Endodermal cell (in vitro differentiated cells): ENCODE data around the gene CREB3. TPM values are rescaled to one million over a fixed set of nuclear protein-coding genes. Genes with fewer than 3 reads are reported as not detected.

ENCODE experiments used
- DNase-seq: peaks from one replicate; pipeline ENCODE4 v3.0.0-alpha.2; 2017
- H3K27ac ChIP-seq: 2 replicates; pipeline ENCODE4 v1.5.1; 2013; ENCODE audit warnings: mild to moderate bottlenecking, low read depth, low read length, moderate library complexity
- H3K27me3 ChIP-seq: 2 replicates; pipeline ENCODE4 v1.6.1; 2013; ENCODE audit warnings: mild to moderate bottlenecking, low read length, moderate library complexity; ENCODE audit not compliant: insufficient read depth, control insufficient read depth, poor library complexity, severe bottlenecking
- H3K36me3 ChIP-seq: 2 replicates; pipeline ENCODE4 v1.7.0; 2013; ENCODE audit warnings: mild to moderate bottlenecking, low read length, moderate library complexity; ENCODE audit not compliant: control insufficient read depth, insufficient read depth
- H3K4me1 ChIP-seq: one replicate; pipeline ENCODE4 v1.7.0; 2013; ENCODE audit warnings: low read length; ENCODE audit not compliant: control insufficient read depth, insufficient read depth
- H3K4me3 ChIP-seq: 2 replicates; pipeline ENCODE4 v1.5.1; 2013; ENCODE audit warnings: mild to moderate bottlenecking, low read length, moderate library complexity
- H3K9ac ChIP-seq: 2 replicates; pipeline ENCODE4 v1.6.1; 2013; ENCODE audit warnings: mild to moderate bottlenecking, low read length, moderate library complexity; ENCODE audit not compliant: poor library complexity, severe bottlenecking; ENCODE audit errors: extremely low read depth
- H3K9me3 ChIP-seq: 2 replicates; pipeline ENCODE4 v1.6.1; 2013; ENCODE audit warnings: mild to moderate bottlenecking, low read length, moderate library complexity; ENCODE audit not compliant: control insufficient read depth
- H3K27ac Mint-ChIP-seq: 2 replicates; pipeline ENCODE4 v1.8.0; 2020; ENCODE audit warnings: mixed read lengths
- H3K27me3 Mint-ChIP-seq: 2 replicates; pipeline ENCODE4 v1.8.0; 2021; ENCODE audit warnings: mild to moderate bottlenecking, mixed read lengths; ENCODE audit not compliant: insufficient read depth
- H3K36me3 Mint-ChIP-seq: 2 replicates; pipeline ENCODE4 v1.8.0; 2020; ENCODE audit warnings: low read depth, mixed read lengths
- H3K4me1 Mint-ChIP-seq: 2 replicates; pipeline ENCODE4 v1.8.0; 2020; ENCODE audit warnings: mixed read lengths
- H3K4me3 Mint-ChIP-seq: 2 replicates; pipeline ENCODE4 v1.8.0; 2020; ENCODE audit warnings: mild to moderate bottlenecking, moderate library complexity, mixed read lengths
- H3K9me3 Mint-ChIP-seq: 2 replicates; pipeline ENCODE4 v1.8.0; 2020; ENCODE audit warnings: mild to moderate bottlenecking, mixed read lengths
- WGBS, 2 experiments: methylation state at CpG; one replicate each; pipeline versions ENCODE4 v1.1.5 to v1.1.7; 2013; ENCODE audit warnings: missing lambda C conversion rate in 2 of 2, mixed read lengths in 1 of 2; ENCODE audit not compliant: insufficient coverage in 1 of 2, insufficient read length in 1 of 2; 5-methylcytosine and 5-hydroxymethylcytosine counted together
- total RNA-seq, 2 donors: library from RNA; stranded (reverse); fragmentation: NEBNext Ultra II Directional in 1 of 2; extraction: Animal tissue kit (Norgen Biotek cat#: 25700) in 1 of 2; gene quantifications; 2 replicates in 1 of 2; 3 replicates in 1 of 2; pipeline ENCODE4 v1.2.1, GENCODE V29; 2021
- TF ChIP-seq, protein P1 (sequence below): fragments of 200-600 bp; sonication (generic); conservative IDR thresholded peaks from 2 replicates; pipeline ENCODE4 v1.5.0; 2021; ENCODE audit warnings: antibody characterized with exemption, mild to moderate bottlenecking

CREB3 gene
- total RNA-seq, 2 donors from 2014 or later = 28.1 to 33.6 TPM

DNA sequence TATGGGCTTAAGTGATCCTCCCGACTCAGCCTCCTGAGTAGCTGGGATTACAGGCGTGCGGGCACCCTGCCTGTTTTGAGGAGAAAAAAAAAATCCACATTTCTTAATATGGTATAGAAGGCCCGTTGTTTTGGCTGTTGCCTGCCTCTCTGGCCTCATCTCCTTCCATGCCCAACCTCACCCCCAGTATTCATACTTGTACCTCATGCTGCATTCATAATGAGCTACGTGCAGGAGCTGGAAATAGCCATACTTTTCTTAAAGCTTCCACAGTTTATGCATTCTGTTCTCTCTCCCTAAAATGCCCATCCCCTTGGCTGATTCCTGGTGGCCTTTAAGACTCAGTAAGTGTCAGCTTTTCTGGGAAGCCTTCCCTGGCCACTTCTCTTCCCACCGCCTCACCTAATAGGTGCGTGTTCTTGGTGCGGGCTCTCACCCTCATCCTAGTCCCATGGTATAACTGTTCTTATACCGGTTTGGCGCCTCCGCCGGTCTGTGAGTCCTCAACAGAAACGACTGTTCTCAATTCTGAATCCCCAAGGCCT is 40.6 kb upstream of the CREB3 start:
- Histone ChIP-seq H3K4me1 (peaks cover 10% of the 10 kb centered on the region), H3K4me3 (peak overlapping the region; percentile 96), H3K27me3 (no peaks in the 10 kb centered on the region), H3K9ac (no peak overlapping the region), H3K27ac (no peak overlapping the region), H3K9me3 (no peaks in the 10 kb centered on the region), H3K36me3 (peaks cover 30% of the 10 kb centered on the region)
- H3K4me1 Mint-ChIP-seq = peaks cover 26% of the 10 kb centered on the region
- no peaks in the 10 kb centered on the region for H3K9me3 Mint-ChIP-seq
- peak overlapping the region; percentile 85 for H3K4me3 Mint-ChIP-seq
- H3K36me3 Mint-ChIP-seq = peaks cover 19% of the 10 kb centered on the region
- TF ChIP-seq, protein P1, sequence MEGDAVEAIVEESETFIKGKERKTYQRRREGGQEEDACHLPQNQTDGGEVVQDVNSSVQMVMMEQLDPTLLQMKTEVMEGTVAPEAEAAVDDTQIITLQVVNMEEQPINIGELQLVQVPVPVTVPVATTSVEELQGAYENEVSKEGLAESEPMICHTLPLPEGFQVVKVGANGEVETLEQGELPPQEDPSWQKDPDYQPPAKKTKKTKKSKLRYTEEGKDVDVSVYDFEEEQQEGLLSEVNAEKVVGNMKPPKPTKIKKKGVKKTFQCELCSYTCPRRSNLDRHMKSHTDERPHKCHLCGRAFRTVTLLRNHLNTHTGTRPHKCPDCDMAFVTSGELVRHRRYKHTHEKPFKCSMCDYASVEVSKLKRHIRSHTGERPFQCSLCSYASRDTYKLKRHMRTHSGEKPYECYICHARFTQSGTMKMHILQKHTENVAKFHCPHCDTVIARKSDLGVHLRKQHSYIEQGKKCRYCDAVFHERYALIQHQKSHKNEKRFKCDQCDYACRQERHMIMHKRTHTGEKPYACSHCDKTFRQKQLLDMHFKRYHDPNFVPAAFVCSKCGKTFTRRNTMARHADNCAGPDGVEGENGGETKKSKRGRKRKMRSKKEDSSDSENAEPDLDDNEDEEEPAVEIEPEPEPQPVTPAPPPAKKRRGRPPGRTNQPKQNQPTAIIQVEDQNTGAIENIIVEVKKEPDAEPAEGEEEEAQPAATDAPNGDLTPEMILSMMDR = peak; percentile 44
- no peak overlapping the region for H3K27ac Mint-ChIP-seq
- WGBS, 2 experiments = 76 to 77% methylated on average over 11 to 13 of the region's 13 CpGs
- H3K27me3 Mint-ChIP-seq = no peaks in the 10 kb centered on the region
- DNase-seq = peak; percentile 66

- Mint-ChIP-seq H3K36me3 (peaks cover 24% of the 10 kb centered on the region), H3K27ac (no peak overlapping the region), H3K4me1 (peaks cover 5% of the 10 kb centered on the region), H3K9me3 (no peaks in the 10 kb centered on the region), H3K4me3 (no peak overlapping the region), H3K27me3 (no peaks in the 10 kb centered on the region)
- Histone ChIP-seq H3K9me3 (no peaks in the 10 kb centered on the region), H3K27ac (no peak overlapping the region), H3K36me3 (peaks cover 55% of the 10 kb centered on the region), H3K4me3 (no peak overlapping the region), H3K27me3 (no peaks in the 10 kb centered on the region), H3K9ac (no peak overlapping the region), H3K4me1 (no peaks in the 10 kb centered on the region)
- DNase-seq = no peak
- TF ChIP-seq, protein P1 = no peak
- WGBS, 2 experiments = 96 to 100% methylated on average over 3 of the region's 3 CpGs
Measured at GRCh38 chr9:35695943-35696401, 36.5 kb upstream of the CREB3 start.

GRCh38 chr9:35696520-35697215 is 35.8 kb upstream of the CREB3 start:
- Mint-ChIP-seq H3K27me3 (no peaks in the 10 kb centered on the region), H3K4me3 (no peak overlapping the region), H3K9me3 (no peaks in the 10 kb centered on the region), H3K27ac (no peak overlapping the region), H3K4me1 (peaks cover 5% of the 10 kb centered on the region), H3K36me3 (peaks cover 24% of the 10 kb centered on the region)
- no peaks in the 10 kb centered on the region for H3K9me3 ChIP-seq
- H3K9ac ChIP-seq = no peak overlapping the region
- no peak overlapping the region for H3K4me3 ChIP-seq
- TF ChIP-seq, protein P1 = peak; percentile 95
- peak; percentile 92 for DNase-seq
- H3K36me3 ChIP-seq = peaks cover 62% of the 10 kb centered on the region
- 59 to 100% methylated on average over 1 to 9 of the region's 9 CpGs for WGBS, 2 experiments
- no peaks in the 10 kb centered on the region for H3K4me1 ChIP-seq
- no peak overlapping the region for H3K27ac ChIP-seq
- H3K27me3 ChIP-seq = no peaks in the 10 kb centered on the region
